ENCODE measurements around the gene APOL1. TPM values are rescaled to one million over a fixed set of nuclear protein-coding genes. Genes with fewer than 3 reads are reported as not detected.

The APOL1 gene
- total and polyA plus RNA-seq, 10 of the 15 experiments (the other 5 are each of a cell fraction or from before 2014, with no cell fraction given), result 9.0 to 42.0 (median 17.6) TPM

DNA sequence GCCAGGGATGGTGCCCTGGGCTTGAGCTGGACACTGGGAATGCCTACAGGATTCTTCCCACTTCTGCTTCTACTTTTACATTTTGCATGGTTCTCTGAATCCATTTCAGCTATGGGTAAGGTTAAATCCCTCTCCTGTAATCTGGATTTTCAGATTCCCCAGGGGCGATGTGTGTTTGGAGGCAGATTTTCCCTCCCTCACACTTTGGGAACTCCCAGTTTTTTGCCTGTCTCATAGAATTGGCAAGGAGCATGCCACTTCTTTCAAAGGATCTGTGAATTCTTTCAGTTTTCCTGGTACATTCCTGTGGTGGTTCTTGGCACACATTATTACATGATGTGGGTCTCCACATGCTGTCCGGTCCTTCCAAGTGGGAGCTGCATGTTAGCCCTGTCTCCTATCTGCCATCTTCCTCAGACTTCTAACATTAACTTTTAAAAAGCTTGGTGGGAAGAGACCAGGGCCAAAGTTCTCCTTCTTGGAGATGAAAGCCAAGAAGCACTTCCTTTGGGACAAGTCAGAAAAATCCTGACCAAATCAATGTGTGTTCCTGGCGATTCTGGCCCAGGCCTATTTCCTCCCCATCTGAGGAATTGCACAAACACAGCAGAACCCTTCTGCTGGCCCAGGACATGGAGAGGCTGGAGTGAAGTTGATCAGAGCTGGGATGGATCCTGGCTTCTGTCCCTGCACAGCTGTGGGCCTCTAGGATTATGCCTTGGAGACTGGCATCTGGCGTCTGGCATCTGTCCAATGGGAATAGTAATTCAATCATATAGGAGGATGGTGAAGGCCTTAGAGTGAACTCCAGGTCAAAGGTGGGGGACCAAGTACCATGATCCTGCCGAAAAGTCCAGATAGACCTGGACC is 8.2 kb upstream of the APOL1 start:
- Histone ChIP-seq H2AFZ (ENCODE audit: control insufficient read depth, low read depth, low read length) (no peak overlapping the region), H3K36me3 (ENCODE audit: control insufficient read depth in 2 of 2, insufficient read depth in 2 of 2, low read length in 1 of 2) (no peaks in the 10 kb centered on the region), H3K79me2 (ENCODE audit: control insufficient read depth, insufficient read depth, low read length) (no peaks in the 10 kb centered on the region), H3K9ac (ENCODE audit: control insufficient read depth, insufficient read depth, low read length) (no peak overlapping the region), H3K9me3 (replicated peaks; ENCODE audit: control insufficient read depth, insufficient read depth, low read length) (no peaks in the 10 kb centered on the region), H3K27ac (ENCODE audit: control insufficient read depth, insufficient read depth) (no peak overlapping the region), H4K20me1 (ENCODE audit: control insufficient read depth, insufficient read depth) (no peaks in the 10 kb centered on the region), H3K4me2 (ENCODE audit: control insufficient read depth, insufficient read depth) (no peak overlapping the region), H3K4me3 (no peak overlapping the region), H3K4me1 (ENCODE audit: control insufficient read depth, insufficient read depth, low read length) (peaks cover 7% of the 10 kb centered on the region), H3K27me3 (replicated peaks in 1 of 2; ENCODE audit: control insufficient read depth in 2 of 2, insufficient read depth in 2 of 2, low read length in 1 of 2) (no peaks in the 10 kb centered on the region)
- RAD21 ChIA-PET (ENCODE audit: unreplicated experiment), result interaction anchor here (1.4 kb wide), 1 partner anchor 50 kb away, joined by 3 read pairs; no protein-coding TSS in a partner anchor
- SMC1A ChIA-PET (ENCODE audit: uncharacterized antibody, unreplicated experiment), result interaction anchor here (1.5 to 1.7 kb wide), 3 partner anchors 9 to 82 kb away, joined by 4 to 11 read pairs (median 6); partner anchors contain the start of gene APOL1
- CTCF ChIA-PET, result interaction anchor here (0.9 to 1.2 kb wide), 2 partner anchors 8 to 41 kb away, joined by 3 to 4 read pairs; partner anchors contain the start of gene APOL1
- no peak for FAIRE-seq
- ATAC-seq, result no peak
- TF ChIP-seq MTA2 (IDR thresholded peaks at IDR 0.05; ENCODE audit: low read depth), result no peak
- TF ChIP-seq, protein P1, sequence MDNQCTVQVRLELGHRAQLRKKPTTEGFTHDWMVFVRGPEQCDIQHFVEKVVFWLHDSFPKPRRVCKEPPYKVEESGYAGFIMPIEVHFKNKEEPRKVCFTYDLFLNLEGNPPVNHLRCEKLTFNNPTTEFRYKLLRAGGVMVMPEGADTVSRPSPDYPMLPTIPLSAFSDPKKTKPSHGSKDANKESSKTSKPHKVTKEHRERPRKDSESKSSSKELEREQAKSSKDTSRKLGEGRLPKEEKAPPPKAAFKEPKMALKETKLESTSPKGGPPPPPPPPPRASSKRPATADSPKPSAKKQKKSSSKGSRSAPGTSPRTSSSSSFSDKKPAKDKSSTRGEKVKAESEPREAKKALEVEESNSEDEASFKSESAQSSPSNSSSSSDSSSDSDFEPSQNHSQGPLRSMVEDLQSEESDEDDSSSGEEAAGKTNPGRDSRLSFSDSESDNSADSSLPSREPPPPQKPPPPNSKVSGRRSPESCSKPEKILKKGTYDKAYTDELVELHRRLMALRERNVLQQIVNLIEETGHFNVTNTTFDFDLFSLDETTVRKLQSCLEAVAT (IDR thresholded peaks at IDR 0.05), result no peak
- no peak for TF ChIP-seq ESRRA (IDR thresholded peaks at IDR 0.05; ENCODE audit: low read length)
- TF ChIP-seq, protein P2, sequence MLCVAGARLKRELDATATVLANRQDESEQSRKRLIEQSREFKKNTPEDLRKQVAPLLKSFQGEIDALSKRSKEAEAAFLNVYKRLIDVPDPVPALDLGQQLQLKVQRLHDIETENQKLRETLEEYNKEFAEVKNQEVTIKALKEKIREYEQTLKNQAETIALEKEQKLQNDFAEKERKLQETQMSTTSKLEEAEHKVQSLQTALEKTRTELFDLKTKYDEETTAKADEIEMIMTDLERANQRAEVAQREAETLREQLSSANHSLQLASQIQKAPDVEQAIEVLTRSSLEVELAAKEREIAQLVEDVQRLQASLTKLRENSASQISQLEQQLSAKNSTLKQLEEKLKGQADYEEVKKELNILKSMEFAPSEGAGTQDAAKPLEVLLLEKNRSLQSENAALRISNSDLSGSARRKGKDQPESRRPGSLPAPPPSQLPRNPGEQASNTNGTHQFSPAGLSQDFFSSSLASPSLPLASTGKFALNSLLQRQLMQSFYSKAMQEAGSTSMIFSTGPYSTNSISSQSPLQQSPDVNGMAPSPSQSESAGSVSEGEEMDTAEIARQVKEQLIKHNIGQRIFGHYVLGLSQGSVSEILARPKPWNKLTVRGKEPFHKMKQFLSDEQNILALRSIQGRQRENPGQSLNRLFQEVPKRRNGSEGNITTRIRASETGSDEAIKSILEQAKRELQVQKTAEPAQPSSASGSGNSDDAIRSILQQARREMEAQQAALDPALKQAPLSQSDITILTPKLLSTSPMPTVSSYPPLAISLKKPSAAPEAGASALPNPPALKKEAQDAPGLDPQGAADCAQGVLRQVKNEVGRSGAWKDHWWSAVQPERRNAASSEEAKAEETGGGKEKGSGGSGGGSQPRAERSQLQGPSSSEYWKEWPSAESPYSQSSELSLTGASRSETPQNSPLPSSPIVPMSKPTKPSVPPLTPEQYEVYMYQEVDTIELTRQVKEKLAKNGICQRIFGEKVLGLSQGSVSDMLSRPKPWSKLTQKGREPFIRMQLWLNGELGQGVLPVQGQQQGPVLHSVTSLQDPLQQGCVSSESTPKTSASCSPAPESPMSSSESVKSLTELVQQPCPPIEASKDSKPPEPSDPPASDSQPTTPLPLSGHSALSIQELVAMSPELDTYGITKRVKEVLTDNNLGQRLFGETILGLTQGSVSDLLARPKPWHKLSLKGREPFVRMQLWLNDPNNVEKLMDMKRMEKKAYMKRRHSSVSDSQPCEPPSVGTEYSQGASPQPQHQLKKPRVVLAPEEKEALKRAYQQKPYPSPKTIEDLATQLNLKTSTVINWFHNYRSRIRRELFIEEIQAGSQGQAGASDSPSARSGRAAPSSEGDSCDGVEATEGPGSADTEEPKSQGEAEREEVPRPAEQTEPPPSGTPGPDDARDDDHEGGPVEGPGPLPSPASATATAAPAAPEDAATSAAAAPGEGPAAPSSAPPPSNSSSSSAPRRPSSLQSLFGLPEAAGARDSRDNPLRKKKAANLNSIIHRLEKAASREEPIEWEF (IDR thresholded peaks at IDR 0.05; ENCODE audit: insufficient replicate concordance, low read depth, low read length), result no peak
- TF ChIP-seq CBX5 (IDR thresholded peaks at IDR 0.05; ENCODE audit: low read depth), result no peak
- TF ChIP-seq STAT3 (IDR thresholded peaks at IDR 0.05; ENCODE audit: low read depth, low read length), result no peak
- TF ChIP-seq ZNF622 (IDR thresholded peaks at IDR 0.05), result no peak
- TF ChIP-seq EGR1 (IDR thresholded peaks at IDR 0.05; ENCODE audit: borderline replicate concordance in 1 of 2, low read depth in 2 of 2, low read length in 2 of 2), result no peak
- TF ChIP-seq HDAC2 (IDR thresholded peaks at IDR 0.05), result no peak
- no peak for TF ChIP-seq SMC3 (IDR thresholded peaks at IDR 0.05; ENCODE audit: borderline replicate concordance, low read length)
- TF ChIP-seq ZNF217 (IDR thresholded peaks at IDR 0.05), result no peak
- no peak for TF ChIP-seq NFYA (IDR thresholded peaks at IDR 0.05; ENCODE audit: borderline replicate concordance, low read depth, low read length)
- no peak for TF ChIP-seq BCL3 (IDR thresholded peaks at IDR 0.05; ENCODE audit: borderline replicate concordance, insufficient read depth, low read depth, low read length, poor library complexity, severe bottlenecking)
- no peak for TF ChIP-seq DPF2 (IDR thresholded peaks at IDR 0.05)
- in situ Hi-C loops (cut with MboI) (no loop called here), intact Hi-C loops (cut with micrococcal nuclease; ENCODE audit: unreplicated experiment) (no loop called here)
- DNase-seq (ENCODE audit: low read depth, low spot score), result no peak
- POLR2A ChIA-PET, result interaction anchor here (1.5 kb wide), 1 partner anchor 9 kb away, joined by 9 read pairs; the partner anchor contains the start of gene APOL1
- 75% methylated on average over 5 of the region's 5 CpGs for WGBS (ENCODE audit: insufficient coverage, insufficient replicate concordance, low lambda C conversion rate, missing lambda C conversion rate)
- no TSS peak for BruUV-seq (replicated peaks)
